Posterior vena cava (tissue), 2 donors: ENCODE results near the gene ITPRIP. TPM values are rescaled to one million over a fixed set of nuclear protein-coding genes. Genes with fewer than 3 reads are reported as not detected.

Experiments used
- DNase-seq: peaks from one replicate; pipeline ENCODE4 v3.0.0-alpha.2; 2020; ENCODE audit warnings: low spot score
- intact Hi-C, 2 donors: fragments of 100-400 bp; cut with DNase I; formaldehyde crosslinking; loops; one replicate each; pipeline versions ENCODE4 v1.14.1 to v1.14.2; 2022 to 2023
- microRNA-seq, 2 donors: library from miRNA; unstranded; fragments of <30 nt; microRNA quantifications; one replicate each; pipeline ENCODE4 v1.2.0, GENCODE V29; 2020 to 2021; ENCODE audit warnings: borderline microRNAs expressed in 2 of 2
- total RNA-seq, 2 donors: library from RNA; stranded (reverse); fragmentation: NEBNext Ultra II Directional; extraction: Animal tissue kit (Norgen Biotek cat#: 25700); gene quantifications; one replicate each; pipeline ENCODE4 v1.2.1, GENCODE V29; 2021
- donor health status: DM: yes; HTN: yes; CAD: no.
- donor health status: DM: yes; HTN: yes; CAD: no.

The ITPRIP gene
- total RNA-seq, 2 donors from 2014 or later: 22.4 to 36.8 TPM

DNA sequence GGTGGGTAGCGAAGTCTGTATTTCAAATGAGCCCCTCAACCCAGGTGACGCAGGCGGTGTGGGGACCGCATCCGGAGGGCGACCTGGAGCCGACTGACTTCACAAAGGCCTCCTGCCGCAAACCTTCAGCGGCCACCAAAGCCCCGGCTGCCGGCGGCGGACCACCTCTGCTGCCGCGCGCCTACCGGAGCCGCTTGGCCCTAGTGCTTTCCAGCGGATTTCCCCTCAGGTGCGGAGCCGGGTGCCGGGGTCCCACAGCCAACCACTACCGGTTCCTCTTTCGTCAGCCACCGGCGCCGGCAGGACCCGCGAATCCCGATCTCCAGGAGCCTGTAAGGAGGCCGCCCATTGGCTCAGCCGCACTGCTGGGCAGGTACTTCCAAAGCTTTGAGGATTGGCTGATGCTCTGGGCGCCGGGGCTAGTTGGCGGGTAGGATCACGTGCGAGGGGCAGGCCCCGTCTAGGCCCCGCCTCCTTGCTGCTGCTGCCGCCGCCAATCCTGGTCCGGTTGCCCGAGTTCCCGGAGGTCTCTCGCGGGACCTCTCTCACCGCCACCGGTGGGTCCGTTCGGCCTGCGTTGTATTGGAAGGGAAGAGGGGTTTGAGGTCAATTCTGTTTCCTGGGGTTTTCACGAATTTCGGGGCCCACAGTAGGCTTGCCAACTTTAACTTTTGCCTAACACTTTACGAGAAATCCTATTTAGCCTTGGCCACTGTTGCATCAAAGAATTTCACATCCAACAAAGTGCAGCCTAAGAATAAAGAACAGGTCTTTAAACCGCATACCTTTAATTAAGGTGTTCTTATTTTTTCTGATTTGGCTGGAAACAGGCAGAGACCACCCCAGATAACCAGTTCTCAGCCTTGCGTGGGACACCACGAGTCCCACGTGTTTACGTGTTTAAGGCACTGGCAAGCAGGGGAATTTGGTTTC is 69.3 kb downstream of the ITPRIP start, which contains the start of gene GSTO2:
GSTO2 (plus strand) TSS at position 472 of the 933 bp plus-strand sequence. CDS start 5,732 bp downstream, outside the sequence.
- DNase-seq: peak; percentile 100
- intact Hi-C loops: no loop called here

DNA sequence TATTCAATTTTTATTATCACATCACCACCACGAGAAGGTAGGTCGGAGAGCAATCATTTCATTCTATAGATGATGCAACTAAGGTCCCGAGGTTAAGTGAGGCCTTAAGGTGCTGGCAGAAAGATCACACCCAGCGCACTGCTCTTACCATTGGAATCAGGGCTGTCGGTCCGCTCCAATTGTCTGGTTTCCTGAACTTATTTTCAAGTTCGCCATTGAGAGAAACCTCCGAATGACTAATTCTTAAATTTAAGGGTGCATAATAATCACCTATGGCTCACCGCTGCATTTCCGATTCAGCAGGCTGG is 69.9 kb downstream of the ITPRIP start:
- intact Hi-C loops: no loop called here

DNA sequence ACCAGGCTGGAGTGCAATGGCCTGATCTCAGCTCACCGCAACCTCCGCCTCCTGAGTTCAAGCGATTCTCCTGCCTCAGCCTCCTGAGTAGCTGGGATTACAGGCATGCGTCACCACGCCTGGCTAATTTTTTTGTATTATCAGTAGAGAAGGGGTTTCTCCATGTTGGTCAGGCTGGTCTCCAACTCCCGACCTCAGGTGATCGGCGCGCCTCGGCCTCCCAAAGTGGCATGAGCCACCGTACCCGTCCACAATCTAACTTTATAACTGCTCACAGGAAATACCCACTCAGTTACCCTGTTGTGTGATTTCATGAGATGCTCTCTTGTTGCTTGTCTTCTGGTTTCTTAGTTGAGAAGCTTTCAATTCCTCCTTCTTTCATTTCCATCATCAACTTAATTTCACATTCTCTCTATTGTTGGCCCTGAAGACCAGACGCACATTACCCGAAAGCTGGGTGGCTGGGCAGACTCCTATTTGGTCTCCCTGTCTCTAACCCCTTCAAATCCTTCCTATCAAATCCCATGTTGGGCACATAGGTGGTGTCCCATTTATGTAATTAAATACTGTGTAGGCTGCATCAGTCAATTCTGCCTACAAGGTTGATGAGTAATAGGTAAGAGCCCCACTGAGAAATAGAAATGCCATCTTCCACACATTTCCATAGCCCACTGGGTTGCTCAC is 70.4 kb downstream of the ITPRIP start:
- no peak for DNase-seq
- intact Hi-C loops: no loop called here

More for the DNA sequence above, 69.9 kb downstream of the ITPRIP start:
- DNase-seq: no peak

- no peak for DNase-seq
- intact Hi-C loops: no loop called here
Measured at GRCh38 chr10:104264783-104265182, 73.5 kb downstream of the ITPRIP start.

DNA sequence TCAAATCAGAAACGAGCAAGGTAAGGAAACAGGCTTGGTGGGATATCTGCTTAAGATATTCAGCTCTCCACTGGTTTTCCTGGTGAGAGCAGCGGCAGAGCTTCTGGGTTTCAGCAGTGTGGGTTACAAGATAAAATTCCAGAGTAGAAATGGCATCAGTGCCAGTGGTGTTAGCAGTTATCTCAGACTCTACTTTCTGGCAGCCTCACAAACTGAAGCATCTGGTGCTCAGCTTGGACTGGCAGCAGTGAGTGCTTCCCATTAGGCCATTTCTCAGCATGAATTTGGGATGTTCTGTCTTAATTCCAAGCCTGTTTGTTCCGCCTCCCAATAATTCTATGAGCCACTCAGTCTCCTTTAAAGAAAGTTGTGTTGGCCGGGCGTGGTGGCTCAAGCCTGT is 76.2 kb downstream of the ITPRIP start:
- DNase-seq: no peak
- intact Hi-C loops: no loop called here

GRCh38 chr10:104260775-104261115 is 77.5 kb downstream of the ITPRIP start:
- intact Hi-C loops: no loop called here
- DNase-seq: no peak

- no peak for DNase-seq
- intact Hi-C loops: no loop called here
Measured at GRCh38 chr10:104259999-104260774, 78.1 kb downstream of the ITPRIP start.

Small RNA genes within 50 kb of the gene (microRNA-seq; reads per million reads assigned to microRNA genes)
- gene MIR4482: 0 to 0.26 reads per million in 2 donors

Other genes starting within 250 kb of the ITPRIP start
- 1 to 10 TPM; 7.6 to 9.2 TPM for gene SFR1, start 216.3 kb downstream of the ITPRIP start, total RNA-seq
- gene CFAP43, start 106.1 kb downstream of the ITPRIP start, total RNA-seq: under 1 TPM; 0.24 to 0.28 TPM
- gene GSTO1, start 83.6 kb downstream of the ITPRIP start, total RNA-seq: 100 to 1,000 TPM in 1 of 2 donors, 10 to 100 TPM in 1; 81.8 to 117 TPM
- gene GSTO2, start 69.3 kb downstream of the ITPRIP start, total RNA-seq: 1 to 10 TPM in 1 of 2 donors, under 1 TPM in 1; 0.48 to 1.9 TPM
- gene CFAP58, start 15.4 kb upstream of the ITPRIP start, total RNA-seq: under 1 TPM; 0.46 to 0.86 TPM